ENCODE results near the gene ETDB.

ETDB gene

GRCh38 chrX:135089126-135089525 lies 31.2 kb downstream of the ETDB start:
- no peak for DNase-seq
- in situ Hi-C loops (cut with HindIII; ENCODE audit: low pct_ligation_motif_present, low sequenced_read_pairs), result no loop called here
- H3K4me3 ChIP-seq (ENCODE audit: low read depth, low read length), result no peak overlapping the region
- no peak for TF ChIP-seq CTCF (IDR thresholded peaks at IDR 0.05; ENCODE audit: low read depth, low read length, missing control alignments)
- H3K36me3 ChIP-seq (replicated peaks), result no peaks in the 10 kb centered on the region
- H3K27me3 ChIP-seq (replicated peaks), result no peaks in the 10 kb centered on the region
- no peak overlapping the region for H3K27ac ChIP-seq

GRCh38 chrX:135087867-135088266 lies 32.5 kb downstream of the ETDB start:
- DNase-seq, result no peak
- Histone ChIP-seq H3K27ac (no peak overlapping the region), H3K27me3 (replicated peaks) (no peaks in the 10 kb centered on the region), H3K36me3 (replicated peaks) (no peaks in the 10 kb centered on the region), H3K4me3 (ENCODE audit: low read depth, low read length) (no peak overlapping the region)
- in situ Hi-C loops (cut with HindIII; ENCODE audit: low pct_ligation_motif_present, low sequenced_read_pairs), result no loop called here
- TF ChIP-seq CTCF (IDR thresholded peaks at IDR 0.05; ENCODE audit: low read depth, low read length, missing control alignments), result no peak

GRCh38 chrX:135086197-135086854 lies 34.0 kb downstream of the ETDB start:
- peak; percentile 67 for TF ChIP-seq CTCF (IDR thresholded peaks at IDR 0.05; ENCODE audit: low read depth, low read length, missing control alignments)
- Histone ChIP-seq H3K4me3 (ENCODE audit: low read depth, low read length) (no peak overlapping the region), H3K27me3 (replicated peaks) (no peaks in the 10 kb centered on the region), H3K36me3 (replicated peaks) (no peaks in the 10 kb centered on the region), H3K27ac (no peak overlapping the region)
- DNase-seq, result peak; percentile 45
- in situ Hi-C loops (cut with HindIII; ENCODE audit: low pct_ligation_motif_present, low sequenced_read_pairs), result no loop called here

- in situ Hi-C loops (cut with HindIII; ENCODE audit: low pct_ligation_motif_present, low sequenced_read_pairs), result no loop called here
- no peaks in the 10 kb centered on the region for H3K36me3 ChIP-seq (replicated peaks)
- TF ChIP-seq CTCF (IDR thresholded peaks at IDR 0.05; ENCODE audit: low read depth, low read length, missing control alignments), result no peak
- no peak for DNase-seq
- H3K27me3 ChIP-seq (replicated peaks), result no peaks in the 10 kb centered on the region
- H3K27ac ChIP-seq, result no peak overlapping the region
- H3K4me3 ChIP-seq (ENCODE audit: low read depth, low read length), result no peak overlapping the region
Measured at GRCh38 chrX:135081693-135082404, 38.5 kb downstream of the ETDB start.
